Activated T-cell treated with anti-CD3 and anti-CD28 coated beads for 48 hours (primary cell): ENCODE data around the gene GPR3.
"Not testable (repeated sequence)": the region's sequence is repeated elsewhere in the genome, so short reads cannot be mapped to it uniquely, and the experiment has no call there.

Source experiments
- DNase-seq: peaks from one replicate; pipeline ENCODE4 v3.0.0-alpha.2; 2020; ENCODE audit warnings: low read depth

Gene GPR3

GRCh38 chr1:27380224-27380623 is 12.2 kb upstream of the GPR3 start:
- DNase-seq = no peak

- DNase-seq = no peak
These were observed 11.4 kb upstream of the GPR3 start for GRCh38 chr1:27380766-27381733.

- DNase-seq = no peak
These were observed 10.3 kb upstream of the GPR3 start for GRCh38 chr1:27381969-27382762.

- peak; percentile 46 for DNase-seq
These were observed 9.3 kb upstream of the GPR3 start, which contains the start of gene CD164L2 for GRCh38 chr1:27383039-27383605. TSS of gene CD164L2 (minus strand) at chr1:27383333. CDS start at chr1:27383239, 94 bp downstream.

- DNase-seq = no peak
These were observed 8.8 kb upstream of the GPR3 start for GRCh38 chr1:27383661-27384060.

GRCh38 chr1:27384797-27385196 is 7.6 kb upstream of the GPR3 start:
- DNase-seq = not testable (repeated sequence)

GRCh38 chr1:27388337-27389005 is 4.0 kb upstream of the GPR3 start:
- peak; percentile 55 for DNase-seq

- DNase-seq = peak; percentile 24
These were observed 819 bp upstream of the GPR3 start for GRCh38 chr1:27391511-27392095.

- DNase-seq = no peak
These were observed 585 bp downstream of the GPR3 start for GRCh38 chr1:27392778-27393635.

GRCh38 chr1:27393641-27394281 is 1.3 kb downstream of the GPR3 start:
- DNase-seq = no peak

- no peak for DNase-seq
These were observed 1.8 kb downstream of the GPR3 start for GRCh38 chr1:27394282-27394658.

- no peak for DNase-seq
These were observed 2.5 kb downstream of the GPR3 start for GRCh38 chr1:27394925-27395324.

- DNase-seq = peak; percentile 70
These were observed 3.2 kb downstream of the GPR3 start for GRCh38 chr1:27395441-27396195.

- no peak for DNase-seq
These were observed 4.7 kb downstream of the GPR3 start for GRCh38 chr1:27397110-27397509.

- no peak for DNase-seq
These were observed 5.3 kb downstream of the GPR3 start for GRCh38 chr1:27397749-27398148.

GRCh38 chr1:27398405-27399149 is 6.2 kb downstream of the GPR3 start:
- no peak for DNase-seq

GRCh38 chr1:27399251-27400025 is 7.0 kb downstream of the GPR3 start:
- DNase-seq = no peak
